Endodermal cell (in vitro differentiated cells): ENCODE results near the gene RELL1. TPM values are rescaled to one million over a fixed set of nuclear protein-coding genes. Genes with fewer than 3 reads are reported as not detected.
"Not testable (repeated sequence)": the region's sequence is repeated elsewhere in the genome, so short reads cannot be mapped to it uniquely, and the experiment has no call there.

Experiments
- DNase-seq: peaks from one replicate; pipeline ENCODE4 v3.0.0-alpha.2; 2017
- H3K27ac ChIP-seq: 2 replicates; pipeline ENCODE4 v1.5.1; 2013; ENCODE audit warnings: mild to moderate bottlenecking, low read depth, low read length, moderate library complexity
- H3K27me3 ChIP-seq: 2 replicates; pipeline ENCODE4 v1.6.1; 2013; ENCODE audit warnings: mild to moderate bottlenecking, low read length, moderate library complexity; ENCODE audit not compliant: insufficient read depth, control insufficient read depth, poor library complexity, severe bottlenecking
- H3K36me3 ChIP-seq: 2 replicates; pipeline ENCODE4 v1.7.0; 2013; ENCODE audit warnings: mild to moderate bottlenecking, low read length, moderate library complexity; ENCODE audit not compliant: control insufficient read depth, insufficient read depth
- H3K4me1 ChIP-seq: one replicate; pipeline ENCODE4 v1.7.0; 2013; ENCODE audit warnings: low read length; ENCODE audit not compliant: control insufficient read depth, insufficient read depth
- H3K4me3 ChIP-seq: 2 replicates; pipeline ENCODE4 v1.5.1; 2013; ENCODE audit warnings: mild to moderate bottlenecking, low read length, moderate library complexity
- H3K9ac ChIP-seq: 2 replicates; pipeline ENCODE4 v1.6.1; 2013; ENCODE audit warnings: mild to moderate bottlenecking, low read length, moderate library complexity; ENCODE audit not compliant: poor library complexity, severe bottlenecking; ENCODE audit errors: extremely low read depth
- H3K9me3 ChIP-seq: 2 replicates; pipeline ENCODE4 v1.6.1; 2013; ENCODE audit warnings: mild to moderate bottlenecking, low read length, moderate library complexity; ENCODE audit not compliant: control insufficient read depth
- H3K27ac Mint-ChIP-seq: 2 replicates; pipeline ENCODE4 v1.8.0; 2020; ENCODE audit warnings: mixed read lengths
- H3K27me3 Mint-ChIP-seq: 2 replicates; pipeline ENCODE4 v1.8.0; 2021; ENCODE audit warnings: mild to moderate bottlenecking, mixed read lengths; ENCODE audit not compliant: insufficient read depth
- H3K36me3 Mint-ChIP-seq: 2 replicates; pipeline ENCODE4 v1.8.0; 2020; ENCODE audit warnings: low read depth, mixed read lengths
- H3K4me1 Mint-ChIP-seq: 2 replicates; pipeline ENCODE4 v1.8.0; 2020; ENCODE audit warnings: mixed read lengths
- H3K4me3 Mint-ChIP-seq: 2 replicates; pipeline ENCODE4 v1.8.0; 2020; ENCODE audit warnings: mild to moderate bottlenecking, moderate library complexity, mixed read lengths
- H3K9me3 Mint-ChIP-seq: 2 replicates; pipeline ENCODE4 v1.8.0; 2020; ENCODE audit warnings: mild to moderate bottlenecking, mixed read lengths
- CTCF ChIP-seq: fragments of 200-600 bp; sonication (generic); conservative IDR thresholded peaks from 2 replicates; pipeline ENCODE4 v1.5.0; 2021; ENCODE audit warnings: antibody characterized with exemption, mild to moderate bottlenecking
- WGBS, 2 experiments: methylation state at CpG; one replicate each; pipeline versions ENCODE4 v1.1.5 to v1.1.7; 2013; ENCODE audit warnings: missing lambda C conversion rate in 2 of 2, mixed read lengths in 1 of 2; ENCODE audit not compliant: insufficient coverage in 1 of 2, insufficient read length in 1 of 2; 5-methylcytosine and 5-hydroxymethylcytosine counted together
- total RNA-seq, 2 donors: library from RNA; stranded (reverse); fragmentation: NEBNext Ultra II Directional in 1 of 2; extraction: Animal tissue kit (Norgen Biotek cat#: 25700) in 1 of 2; gene quantifications; 2 replicates in 1 of 2; 3 replicates in 1 of 2; pipeline ENCODE4 v1.2.1, GENCODE V29; 2021

RELL1 gene
- total RNA-seq, 2 donors from 2014 or later, result 12.1 to 12.3 TPM

- Histone ChIP-seq H3K9me3 (no peaks in the 10 kb centered on the region), H3K4me1 (peaks cover 16% of the 10 kb centered on the region), H3K36me3 (no peaks in the 10 kb centered on the region), H3K9ac (no peak overlapping the region), H3K4me3 (no peak overlapping the region), H3K27ac (no peak overlapping the region), H3K27me3 (no peaks in the 10 kb centered on the region)
- Mint-ChIP-seq H3K27me3 (no peaks in the 10 kb centered on the region), H3K4me1 (peaks cover 52% of the 10 kb centered on the region), H3K4me3 (no peak overlapping the region), H3K9me3 (peaks cover 8% of the 10 kb centered on the region), H3K36me3 (peaks cover 4% of the 10 kb centered on the region), H3K27ac (no peak overlapping the region)
- DNase-seq, result no peak
- WGBS, 2 experiments, result 0 to 48% methylated on average over 1 to 2 of the region's 2 CpGs
- TF ChIP-seq CTCF, result no peak
Measured at GRCh38 chr4:37671072-37671471, 15.1 kb downstream of the RELL1 start.

GRCh38 chr4:37670249-37670648 is 15.9 kb downstream of the RELL1 start:
- H3K27me3 ChIP-seq, result no peaks in the 10 kb centered on the region
- H3K4me1 ChIP-seq, result peaks cover 18% of the 10 kb centered on the region
- DNase-seq, result no peak
- H3K27ac ChIP-seq, result no peak overlapping the region
- H3K4me1 Mint-ChIP-seq, result peaks cover 55% of the 10 kb centered on the region
- H3K9me3 ChIP-seq, result no peaks in the 10 kb centered on the region
- 100% methylated on average over 1 of the region's 1 CpG; no CpG with 5 or more reads in 1 of the 2 experiments for WGBS, 2 experiments
- H3K27me3 Mint-ChIP-seq, result no peaks in the 10 kb centered on the region
- no peaks in the 10 kb centered on the region for H3K36me3 ChIP-seq
- peaks cover 8% of the 10 kb centered on the region for H3K9me3 Mint-ChIP-seq
- no peak overlapping the region for H3K4me3 Mint-ChIP-seq
- TF ChIP-seq CTCF, result no peak
- peaks cover 4% of the 10 kb centered on the region for H3K36me3 Mint-ChIP-seq
- no peak overlapping the region for H3K4me3 ChIP-seq
- H3K9ac ChIP-seq, result no peak overlapping the region
- no peak overlapping the region for H3K27ac Mint-ChIP-seq

- not testable (repeated sequence) for DNase-seq, H3K36me3 Mint-ChIP-seq, H3K9me3 Mint-ChIP-seq, H3K27me3 ChIP-seq, H3K36me3 ChIP-seq, H3K4me3 Mint-ChIP-seq, H3K27me3 Mint-ChIP-seq, H3K27ac Mint-ChIP-seq, H3K4me3 ChIP-seq, H3K9ac ChIP-seq, H3K9me3 ChIP-seq, H3K27ac ChIP-seq
- peaks cover 13% of the 10 kb centered on the region for H3K4me1 ChIP-seq
- 98% methylated on average over 14 of the region's 26 CpGs; no CpG with 5 or more reads in 1 of the 2 experiments for WGBS, 2 experiments
- peaks cover 58% of the 10 kb centered on the region for H3K4me1 Mint-ChIP-seq
Measured at GRCh38 chr4:37669124-37669523, 17.1 kb downstream of the RELL1 start.
